A549 (cell line): ENCODE measurements around the gene HSPG2. TPM values are rescaled to one million over a fixed set of nuclear protein-coding genes. Genes with fewer than 3 reads are reported as not detected.

ENCODE experiments used
- ATAC-seq, 2 experiments: fragments of 200-7000 bp in 1 of 2; fragments of >200 bp in 1 of 2; cut with Nextera tagmentation in 1 of 2; cut with Tn5 transposase in 1 of 2; 3 replicates each; pipeline versions ENCODE4 v1.8.0 to v1.9.1; 2018 to 2020; ENCODE audit warnings: mild to moderate bottlenecking in 1 of 2, moderate library complexity in 1 of 2
- CTCF ChIA-PET: fragments of 300-600 bp; sonication (Branson Sonifier 250); formaldehyde crosslinking; extraction: SDS; loops from one replicate; lab custom pipeline; 2021; ENCODE audit warnings: antibody characterized with exemption, inconsistent platforms; lab: Yijun Ruan, JAX
- POLR2A ChIA-PET: fragments of 350-600 bp; formaldehyde crosslinking; extraction: SDS; loops from one replicate; lab custom pipeline; 2021; ENCODE audit warnings: antibody characterized with exemption, inconsistent platforms; lab: Yijun Ruan, JAX
- DNase-seq, 2 experiments: peaks; one replicate each; pipeline versions ENCODE4 v3.0.0 to v3.0.0-alpha.2; 2011 to 2016; ENCODE audit warnings: low read depth in 1 of 2, low spot score in 1 of 2
- FAIRE-seq: peaks from 2 replicates; lab custom pipeline; 2011; peaks lifted over from hg19 to GRCh38; lab: Jason Lieb, UNC
- H3K27ac ChIP-seq, 2 experiments: fragments of >200 bp; sonication (Bioruptor Twin); formaldehyde crosslinking; 3 replicates each; pipeline ENCODE4 v1.5.1; 2016 to 2017
- H3K4me1 ChIP-seq: fragments of >200 bp; sonication (Bioruptor Twin); formaldehyde crosslinking; 3 replicates; pipeline ENCODE4 v1.6.1; 2016
- H3K4me2 ChIP-seq: fragments of >200 bp; sonication (Bioruptor Twin); formaldehyde crosslinking; 3 replicates; pipeline ENCODE4 v1.6.1; 2016
- H3K4me3 ChIP-seq: fragments of >200 bp; sonication (Bioruptor Twin); formaldehyde crosslinking; 3 replicates; pipeline ENCODE4 v1.5.1; 2016
- H3K9me3 ChIP-seq: fragments of >200 bp; sonication (Bioruptor Twin); formaldehyde crosslinking; 3 replicates; pipeline ENCODE4 v1.6.1; 2016
- ATOH8 ChIP-seq: fragments of 250-450 bp; sonication (Bioruptor Pico); IDR thresholded peaks from 2 replicates; pipeline ENCODE4 v1.5.0; 2020; ENCODE audit warnings: low read depth, mild to moderate bottlenecking, moderate library complexity
- BCL3 ChIP-seq: fragments of >200 bp; sonication (Bioruptor Twin); formaldehyde crosslinking; IDR thresholded peaks from 3 replicates; pipeline ENCODE4 v1.6.1; 2016
- CBX2 ChIP-seq: fragments of 200-600 bp; sonication (generic); IDR thresholded peaks from 2 replicates; pipeline ENCODE4 v1.6.1; 2016; ENCODE audit warnings: low read depth, mild to moderate bottlenecking, borderline replicate concordance
- CEBPB ChIP-seq, 2 experiments: fragments of >200 bp in 1 of 2; sonication (Bioruptor Twin) in 1 of 2; formaldehyde crosslinking in 1 of 2; IDR thresholded peaks; 2 replicates each; pipeline ENCODE4 v1.6.1; 2012 to 2016
- CHD2 ChIP-seq: fragments of 150-350 bp; IDR thresholded peaks from 2 replicates; pipeline ENCODE4 v1.6.1; 2014; ENCODE audit warnings: low read length; ENCODE audit not compliant: partially characterized antibody
- CTCF ChIP-seq: fragments of >200 bp; sonication (Bioruptor Twin); formaldehyde crosslinking; IDR thresholded peaks from 3 replicates; pipeline ENCODE4 v1.5.1; 2016
- EHF ChIP-seq: fragments of 250-450 bp; sonication (Bioruptor Pico); IDR thresholded peaks from 2 replicates; pipeline ENCODE4 v1.5.0; 2020; ENCODE audit warnings: mild to moderate bottlenecking
- ESRRA ChIP-seq: fragments of 150-350 bp; IDR thresholded peaks from 2 replicates; pipeline ENCODE4 v1.6.1; 2014; ENCODE audit warnings: mild to moderate bottlenecking, low read length, borderline replicate concordance
- FOSB ChIP-seq: fragments of 250-450 bp; sonication (Bioruptor Pico); IDR thresholded peaks from 2 replicates; pipeline ENCODE4 v1.5.0; 2020; ENCODE audit warnings: mild to moderate bottlenecking, moderate library complexity
- HOXA7 ChIP-seq: fragments of 250-450 bp; sonication (Bioruptor Pico); IDR thresholded peaks from 2 replicates; pipeline ENCODE4 v1.5.0; 2020; ENCODE audit warnings: mild to moderate bottlenecking, moderate library complexity
- JUN ChIP-seq, 2 experiments: fragments of >200 bp; sonication (Bioruptor Twin); formaldehyde crosslinking; IDR thresholded peaks; 2 replicates in 1 of 2; 3 replicates in 1 of 2; pipeline ENCODE4 v1.6.1; 2016 to 2017
- MAFK ChIP-seq: fragments of 450-650 bp; IDR thresholded peaks from 2 replicates; pipeline ENCODE4 v1.6.1; 2014; ENCODE audit not compliant: partially characterized antibody
- MAX ChIP-seq: IDR thresholded peaks from 2 replicates; pipeline ENCODE4 v1.6.1; 2012
- RAD21 ChIP-seq, 2 experiments: fragments of >200 bp in 1 of 2; sonication (Bioruptor Twin) in 1 of 2; formaldehyde crosslinking in 1 of 2; IDR thresholded peaks in 1 of 2; conservative IDR thresholded peaks in 1 of 2; 2 replicates in 1 of 2; 3 replicates in 1 of 2; pipeline ENCODE4 v1.6.1; 2012 to 2018; ENCODE audit warnings: inconsistent platforms in 1 of 2
- RARB ChIP-seq: fragments of 250-450 bp; sonication (Bioruptor Pico); IDR thresholded peaks from 2 replicates; pipeline ENCODE4 v1.8.0; 2021; ENCODE audit warnings: mild to moderate bottlenecking, moderate library complexity
- RCOR1 ChIP-seq: fragments of 150-350 bp; IDR thresholded peaks from 2 replicates; pipeline ENCODE4 v1.6.1; 2014; ENCODE audit warnings: antibody characterized with exemption, low read length, low read depth
- TFCP2L1 ChIP-seq: fragments of 250-450 bp; sonication (Bioruptor Pico); IDR thresholded peaks from 2 replicates; pipeline ENCODE4 v1.5.0; 2021; ENCODE audit warnings: mild to moderate bottlenecking
- TP53 ChIP-seq: fragments of 250-450 bp; sonication (Bioruptor Pico); IDR thresholded peaks from 2 replicates; pipeline ENCODE4 v1.5.0; 2021; ENCODE audit warnings: mild to moderate bottlenecking, moderate library complexity
- USF2 ChIP-seq: fragments of 450-650 bp; IDR thresholded peaks from 2 replicates; pipeline ENCODE4 v1.6.1; 2014; ENCODE audit warnings: antibody characterized with exemption
- ZC3H11A ChIP-seq: fragments of 450-650 bp; IDR thresholded peaks from 2 replicates; pipeline ENCODE4 v1.6.1; 2014; ENCODE audit warnings: antibody characterized with exemption, mild to moderate bottlenecking
- ZFP36 ChIP-seq: fragments of 450-650 bp; IDR thresholded peaks from 2 replicates; pipeline ENCODE4 v1.6.1; 2014; ENCODE audit warnings: borderline replicate concordance; ENCODE audit not compliant: partially characterized antibody
- ZSCAN20 ChIP-seq: fragments of 250-450 bp; sonication (Bioruptor Pico); IDR thresholded peaks from 2 replicates; pipeline ENCODE4 v1.8.0; 2022; ENCODE audit warnings: mild to moderate bottlenecking, moderate library complexity
- WGBS: methylation state at CpG from one replicate; pipeline ENCODE4 v1.1.6; 2017; ENCODE audit errors: missing lambda C conversion rate; 5-methylcytosine and 5-hydroxymethylcytosine counted together
- polyA plus RNA-seq, 4 experiments: library from polyadenylated mRNA; depleted of rRNA in 3 of 4; stranded (reverse); fragments of >200 nt; fragmentation: RNase III in 1 of 4; extraction: RNeasy Plus Mini Kit Qiagen cat#74134 plus additional on column Dnase treatment in 1 of 4; gene quantifications; 2 replicates in 3 of 4; 3 replicates in 1 of 4; pipeline ENCODE4 v1.2.3, GENCODE V29; 2011 to 2017

Gene HSPG2
- polyA plus RNA-seq, 2 of the 4 experiments (the other 2 are of a cell fraction): 7.0 to 42.7 TPM

GRCh38 chr1:21824926-21825325 lies 112.2 kb downstream of the HSPG2 start:
- TF ChIP-seq ESRRA: no peak
- no peak for TF ChIP-seq TP53 (CRISPR knock-in tag)
- no peak for TF ChIP-seq ZC3H11A
- no peak for TF ChIP-seq MAFK
- TF ChIP-seq RCOR1: no peak
- TF ChIP-seq MAX: no peak
- TF ChIP-seq ZSCAN20: no peak
- no peak for TF ChIP-seq CEBPB (IDR thresholded peaks at IDR 0.05)
- TF ChIP-seq JUN (IDR thresholded peaks at IDR 0.05): no peak
- no peak for TF ChIP-seq CBX2
- no peak for TF ChIP-seq FOSB
- no peak for TF ChIP-seq ZFP36
- TF ChIP-seq HOXA7 (CRISPR knock-in tag): no peak
- H3K4me2 ChIP-seq: no peak overlapping the region
- ChIA-PET CTCF (interaction anchor here (0.6 kb wide), 1 partner anchor 30 kb away, joined by 3 read pairs; no protein-coding TSS in a partner anchor), POLR2A (no interaction called here)
- H3K27ac ChIP-seq: no peak overlapping the region
- H3K9me3 ChIP-seq: no peaks in the 10 kb centered on the region
- ATAC-seq (no peak), DNase-seq (no peak), FAIRE-seq (no peak)
- no peak overlapping the region for H3K4me3 ChIP-seq
- 82% methylated on average over 2 of the region's 2 CpGs for WGBS
- H3K4me1 ChIP-seq: no peaks in the 10 kb centered on the region

GRCh38 chr1:21823980-21824702 lies 113.0 kb downstream of the HSPG2 start:
- POLR2A ChIA-PET: no interaction called here
- no peak for ATAC-seq
- no peak for DNase-seq
- Histone ChIP-seq H3K4me3 (no peak overlapping the region), H3K27ac (no peak overlapping the region), H3K9me3 (no peaks in the 10 kb centered on the region), H3K4me2 (no peak overlapping the region), H3K4me1 (no peaks in the 10 kb centered on the region)
- WGBS: 75% methylated on average over 4 of the region's 22 CpGs
- TF ChIP-seq CTCF (no peak), EHF (CRISPR knock-in tag) (no peak), USF2 (no peak), CHD2 (no peak), RARB (CRISPR knock-in tag) (no peak), ATOH8 (no peak), TFCP2L1 (CRISPR knock-in tag) (no peak), BCL3 (no peak), RAD21 (conservative IDR thresholded peaks at IDR 0.05 in 1 of 2, IDR thresholded peaks at IDR 0.05 in 1 of 2) (no peak)
- FAIRE-seq: no peak
- CTCF ChIA-PET: interaction anchor here (0.6 kb wide), 1 partner anchor 30 kb away, joined by 3 read pairs; no protein-coding TSS in a partner anchor
